Astrocyte of the spinal cord (primary cell): ENCODE data around the gene LCP2.

ENCODE experiments used
- DNase-seq: peaks from one replicate; pipeline ENCODE4 v3.0.0; 2011; ENCODE audit warnings: low read depth, low spot score
- H3K4me3 ChIP-seq: 2 replicates; pipeline ENCODE4 v1.5.1; 2011; ENCODE audit warnings: low read depth, mild to moderate bottlenecking, low read length, moderate library complexity
- in situ Hi-C: cut with HindIII; loops from 2 replicates; pipeline ENCODE4 v1.10.0; 2017; ENCODE audit warnings: low sequenced_read_pairs
- TF ChIP-seq, protein P1 (sequence below): IDR thresholded peaks from 2 replicates; pipeline ENCODE4 v1.5.1; 2012; ENCODE audit warnings: low read depth, mild to moderate bottlenecking, low read length, inconsistent platforms

LCP2 gene

DNA sequence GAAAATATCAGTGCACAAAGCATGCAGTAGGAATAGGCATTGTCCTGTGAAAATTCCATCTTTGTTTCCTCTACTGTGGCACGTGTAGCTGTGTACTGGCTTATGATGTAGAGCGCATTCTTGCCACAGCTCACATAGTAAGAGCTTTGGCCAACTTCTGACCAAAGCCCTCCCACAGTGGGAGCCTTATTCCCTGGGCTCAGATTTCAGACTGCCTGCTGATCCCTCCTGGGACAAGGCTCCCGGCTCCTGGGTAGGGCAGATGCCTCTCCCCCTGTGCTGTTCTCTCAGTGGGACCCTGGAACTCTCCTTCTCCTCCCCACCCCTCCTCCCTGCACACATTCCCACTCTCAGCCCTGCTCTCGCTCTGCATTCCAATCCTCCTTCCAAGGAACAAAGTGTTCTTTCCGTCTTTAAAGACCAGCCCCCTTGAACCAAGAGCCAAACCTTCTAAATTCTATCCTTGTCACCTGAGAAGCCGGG lies 17.5 kb downstream of the LCP2 start:
- no peak overlapping the region for H3K4me3 ChIP-seq
- no peak for DNase-seq
- TF ChIP-seq, protein P1, sequence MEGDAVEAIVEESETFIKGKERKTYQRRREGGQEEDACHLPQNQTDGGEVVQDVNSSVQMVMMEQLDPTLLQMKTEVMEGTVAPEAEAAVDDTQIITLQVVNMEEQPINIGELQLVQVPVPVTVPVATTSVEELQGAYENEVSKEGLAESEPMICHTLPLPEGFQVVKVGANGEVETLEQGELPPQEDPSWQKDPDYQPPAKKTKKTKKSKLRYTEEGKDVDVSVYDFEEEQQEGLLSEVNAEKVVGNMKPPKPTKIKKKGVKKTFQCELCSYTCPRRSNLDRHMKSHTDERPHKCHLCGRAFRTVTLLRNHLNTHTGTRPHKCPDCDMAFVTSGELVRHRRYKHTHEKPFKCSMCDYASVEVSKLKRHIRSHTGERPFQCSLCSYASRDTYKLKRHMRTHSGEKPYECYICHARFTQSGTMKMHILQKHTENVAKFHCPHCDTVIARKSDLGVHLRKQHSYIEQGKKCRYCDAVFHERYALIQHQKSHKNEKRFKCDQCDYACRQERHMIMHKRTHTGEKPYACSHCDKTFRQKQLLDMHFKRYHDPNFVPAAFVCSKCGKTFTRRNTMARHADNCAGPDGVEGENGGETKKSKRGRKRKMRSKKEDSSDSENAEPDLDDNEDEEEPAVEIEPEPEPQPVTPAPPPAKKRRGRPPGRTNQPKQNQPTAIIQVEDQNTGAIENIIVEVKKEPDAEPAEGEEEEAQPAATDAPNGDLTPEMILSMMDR = no peak
- in situ Hi-C loops = no loop called here

DNA sequence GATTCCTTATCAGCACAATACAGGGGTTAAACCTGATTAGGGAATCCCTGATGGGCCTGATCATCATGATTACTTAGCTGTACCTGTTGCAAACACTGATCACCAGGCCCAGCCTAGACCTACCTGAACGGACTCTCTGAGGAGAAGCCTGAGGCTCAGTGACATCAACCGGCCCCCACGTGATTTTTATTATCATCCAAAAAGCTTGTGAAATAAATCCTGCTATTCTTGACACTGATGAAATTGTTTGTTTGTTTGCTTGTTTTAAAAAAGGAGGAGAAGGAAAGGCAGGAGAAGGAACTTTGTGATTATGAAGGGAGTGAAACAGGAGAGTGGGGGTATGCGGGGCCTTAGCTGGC lies 18.1 kb downstream of the LCP2 start:
- DNase-seq = no peak
- TF ChIP-seq, protein P1 = no peak
- no peak overlapping the region for H3K4me3 ChIP-seq
- in situ Hi-C loops = no loop called here

DNA sequence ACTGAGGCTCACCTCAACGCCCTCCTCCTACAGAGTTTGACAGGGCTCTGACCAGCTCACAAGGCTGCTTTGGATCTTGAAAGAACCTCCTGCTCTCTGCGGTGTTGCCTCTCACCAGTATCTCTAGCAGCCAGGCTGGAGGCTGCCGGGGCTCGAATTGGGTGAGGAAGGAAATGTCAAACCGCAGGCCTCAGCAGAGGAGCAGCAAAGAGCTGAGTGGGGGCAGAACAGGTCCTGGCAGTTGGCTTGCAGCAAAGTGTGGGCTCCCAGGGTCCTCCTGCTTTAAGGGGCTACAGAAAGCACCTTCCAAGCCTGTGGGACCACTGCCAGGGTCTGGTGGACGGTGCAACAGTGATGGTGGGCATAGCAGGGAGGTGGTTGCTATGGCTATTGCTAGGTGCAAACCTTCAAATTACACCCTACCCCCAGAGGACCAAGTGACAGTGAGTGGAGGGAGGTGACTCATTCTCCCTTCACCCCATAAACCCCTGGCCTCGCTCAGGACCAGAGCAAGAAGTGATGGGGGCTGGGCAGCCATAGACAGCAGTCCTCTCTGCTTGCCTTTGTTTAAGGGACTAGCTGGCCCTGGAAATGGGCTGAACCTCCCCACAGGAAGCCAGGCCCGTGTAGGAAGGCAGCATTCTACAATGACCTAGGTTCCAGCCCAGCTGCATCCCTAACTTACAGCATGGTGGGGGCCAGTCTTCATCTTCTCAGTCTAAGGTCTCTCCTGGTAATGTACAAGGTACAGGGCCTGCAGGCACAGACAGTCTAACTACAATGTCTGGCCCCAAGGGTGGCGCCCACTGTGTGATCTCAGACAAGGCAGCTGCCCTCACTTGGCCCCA lies 18.7 kb downstream of the LCP2 start:
- DNase-seq = no peak
- TF ChIP-seq, protein P1 = no peak
- in situ Hi-C loops = no loop called here
- no peak overlapping the region for H3K4me3 ChIP-seq

DNA sequence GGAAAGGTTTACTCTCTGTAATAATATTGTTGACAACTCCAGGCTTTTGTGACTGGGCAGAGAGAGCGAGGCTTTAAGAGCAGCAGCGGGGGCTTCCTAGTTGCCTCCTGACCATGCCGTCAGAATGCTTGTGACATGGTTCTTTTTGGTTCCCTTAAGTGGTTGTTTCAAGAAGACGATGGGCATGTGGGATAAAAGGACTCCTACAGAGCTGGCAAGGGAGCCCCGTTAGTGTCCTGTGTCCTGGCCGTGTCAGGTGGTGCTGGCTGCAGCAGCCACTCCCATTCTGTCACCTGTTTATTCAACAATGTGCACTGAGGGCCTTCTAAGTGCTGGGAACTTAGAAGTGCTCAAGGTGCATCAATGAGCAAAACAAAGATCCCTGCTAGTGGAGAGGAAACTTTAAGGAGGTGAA lies 19.7 kb downstream of the LCP2 start:
- no peak overlapping the region for H3K4me3 ChIP-seq
- no peak for DNase-seq
- in situ Hi-C loops = no loop called here
- TF ChIP-seq, protein P1 = no peak

DNA sequence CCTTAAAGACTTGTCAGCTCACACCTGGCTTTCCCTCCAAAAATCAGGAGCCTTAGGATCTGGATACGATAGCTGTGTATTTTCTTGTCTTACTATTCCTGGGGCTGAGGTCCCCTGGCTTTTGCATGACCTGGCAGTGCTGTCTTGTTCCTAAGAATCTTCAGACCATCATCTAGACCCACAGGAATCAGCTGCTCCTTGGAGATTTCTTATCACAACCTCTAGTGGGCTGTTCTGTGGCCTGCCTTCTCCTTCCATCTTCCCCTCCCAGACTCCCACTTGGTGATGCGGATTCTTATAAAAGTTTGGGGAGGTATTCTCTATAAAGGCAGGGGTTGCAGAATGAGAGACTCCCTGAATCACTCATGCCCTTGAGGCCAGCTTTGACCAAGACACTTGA lies 21.4 kb downstream of the LCP2 start:
- DNase-seq = no peak
- TF ChIP-seq, protein P1 = no peak
- H3K4me3 ChIP-seq = no peak overlapping the region
- in situ Hi-C loops = no loop called here

DNA sequence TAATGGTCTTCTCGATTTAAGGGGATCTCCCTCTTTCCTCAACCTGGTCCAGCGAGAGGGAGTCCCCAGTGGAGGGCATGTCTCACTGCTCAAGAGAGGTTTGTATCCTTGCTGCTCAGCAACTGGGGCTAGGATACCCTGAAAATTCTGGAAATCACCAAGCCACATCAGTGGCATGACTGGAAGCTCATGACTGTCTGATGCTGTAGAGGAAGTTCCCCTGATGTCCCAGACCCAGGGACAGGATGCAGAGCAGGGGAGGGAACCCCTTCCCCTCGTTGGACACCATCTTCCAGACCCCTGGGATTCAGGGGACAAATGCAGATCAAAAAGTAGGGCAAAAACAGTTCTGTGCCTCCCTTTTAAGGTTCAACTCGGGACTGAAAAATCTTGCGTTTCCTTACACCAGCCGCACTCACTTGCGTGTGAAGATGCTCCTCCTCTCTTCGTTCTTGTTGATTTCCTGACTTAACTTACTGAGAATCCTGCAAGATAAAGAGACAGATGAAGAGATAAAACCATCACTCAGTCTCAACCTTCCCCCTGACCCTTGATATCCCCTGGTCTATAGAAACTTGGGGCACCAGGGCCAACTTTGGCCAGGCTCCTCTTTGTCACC lies 22.1 kb downstream of the LCP2 start:
- in situ Hi-C loops = no loop called here
- DNase-seq = no peak
- TF ChIP-seq, protein P1 = no peak
- H3K4me3 ChIP-seq = no peak overlapping the region
